Measurements from ENCODE around the gene CERT1.
A peak's percentile ranks its signal among the peaks of the same experiment; 100 is the strongest.

Gene CERT1

GRCh38 chr5:75521195-75521594 is 9.8 kb upstream of the CERT1 start:
- ChIA-PET CTCF (interaction anchor here (0.6 to 1.2 kb wide), 4 partner anchors 88 to 1827 kb away, joined by 3 to 6 read pairs (median 3); no protein-coding TSS in a partner anchor), POLR2A (no interaction called here)
- H3K4me3 ChIP-seq (ENCODE audit: low read depth, low read length), result no peak overlapping the region
- TF ChIP-seq ZNF645 (tag by site-specific recombination; IDR thresholded peaks at IDR 0.05) (no peak), SETDB1 (IDR thresholded peaks at IDR 0.05; ENCODE audit: insufficient read length, low read length) (peak; percentile 82), ZNF302 (tag by site-specific recombination; IDR thresholded peaks at IDR 0.05; ENCODE audit: low read depth) (no peak), ZNF664 (tag by site-specific recombination; IDR thresholded peaks at IDR 0.05) (no peak)
- no peak overlapping the region for H3K27ac ChIP-seq (ENCODE audit: extremely low read depth, low read depth, low read length)
- peaks cover 0 to 8% of the 10 kb centered on the region in 2 experiments; a peak in 1 of 3 replicates for H3K36me3 ChIP-seq (ENCODE audit: control insufficient read depth in 2 of 2, insufficient read depth in 1 of 2, low read length in 2 of 2)
- no peaks in the 10 kb centered on the region for H3K4me1 ChIP-seq (ENCODE audit: control insufficient read depth, insufficient read depth, low read length)
- H3K9me3 ChIP-seq (ENCODE audit: control insufficient read depth, insufficient read depth, low read depth, low read length), result no peaks in the 10 kb centered on the region

- CTCF ChIA-PET, result no interaction called here
- H3K4me3 ChIP-seq (ENCODE audit: low read depth, low read length), result no peak overlapping the region
- H3K4me1 ChIP-seq (ENCODE audit: control insufficient read depth, insufficient read depth, low read length), result no peaks in the 10 kb centered on the region
- H3K9me3 ChIP-seq (ENCODE audit: control insufficient read depth, insufficient read depth, low read depth, low read length), result no peaks in the 10 kb centered on the region
- POLR2A ChIA-PET, result no interaction called here
- H3K36me3 ChIP-seq (ENCODE audit: control insufficient read depth in 2 of 2, insufficient read depth in 1 of 2, low read length in 2 of 2), result peaks cover 0 to 8% of the 10 kb centered on the region in 2 experiments; a peak in 1 of 3 replicates
- no peak for TF ChIP-seq ZNF398 (tag by site-specific recombination; IDR thresholded peaks at IDR 0.05)
- no peak overlapping the region for H3K27ac ChIP-seq (ENCODE audit: extremely low read depth, low read depth, low read length)
Observed at GRCh38 chr5:75519761-75520160, 8.3 kb upstream of the CERT1 start.

GRCh38 chr5:75514323-75514722 is 2.9 kb upstream of the CERT1 start:
- H3K36me3 ChIP-seq (ENCODE audit: control insufficient read depth in 2 of 2, insufficient read depth in 1 of 2, low read length in 2 of 2), result no peaks in the 10 kb centered on the region
- H3K4me1 ChIP-seq (ENCODE audit: control insufficient read depth, insufficient read depth, low read length), result no peaks in the 10 kb centered on the region
- no peak overlapping the region for H3K4me3 ChIP-seq (ENCODE audit: low read depth, low read length)
- ChIA-PET CTCF (no interaction called here), POLR2A (no interaction called here)
- H3K27ac ChIP-seq (ENCODE audit: extremely low read depth, low read depth, low read length), result no peak overlapping the region
- TF ChIP-seq PRDM6 (tag by site-specific recombination; IDR thresholded peaks at IDR 0.05), result peak; percentile 22; the same call in 1 of the 2 replicates
- TF ChIP-seq ZNF670 (tag by site-specific recombination; IDR thresholded peaks at IDR 0.05; ENCODE audit: low read depth), result no peak
- TF ChIP-seq SP7 (tag by site-specific recombination; IDR thresholded peaks at IDR 0.05), result peak; percentile 67; the same call in 1 of the 2 replicates
- H3K9me3 ChIP-seq (ENCODE audit: control insufficient read depth, insufficient read depth, low read depth, low read length), result no peaks in the 10 kb centered on the region

- ChIA-PET POLR2A (no interaction called here), CTCF (no interaction called here)
- no peaks in the 10 kb centered on the region for H3K36me3 ChIP-seq (ENCODE audit: control insufficient read depth in 2 of 2, insufficient read depth in 1 of 2, low read length in 2 of 2)
- H3K9me3 ChIP-seq (ENCODE audit: control insufficient read depth, insufficient read depth, low read depth, low read length), result no peaks in the 10 kb centered on the region
- no peak overlapping the region for H3K4me3 ChIP-seq (ENCODE audit: low read depth, low read length)
- no peaks in the 10 kb centered on the region for H3K4me1 ChIP-seq (ENCODE audit: control insufficient read depth, insufficient read depth, low read length)
- H3K27ac ChIP-seq (ENCODE audit: extremely low read depth, low read depth, low read length), result no peak overlapping the region
- no peak for TF ChIP-seq ZNF837 (tag by site-specific recombination; IDR thresholded peaks at IDR 0.05)
- no peak for TF ChIP-seq ZBTB1 (tag by site-specific recombination; IDR thresholded peaks at IDR 0.05)
- no peak for TF ChIP-seq PRDM6 (tag by site-specific recombination; IDR thresholded peaks at IDR 0.05)
- no peak for TF ChIP-seq ZNF530 (tag by site-specific recombination; IDR thresholded peaks at IDR 0.05; ENCODE audit: low read depth)
- TF ChIP-seq PRDM1 (tag by site-specific recombination; IDR thresholded peaks at IDR 0.05), result no peak
- TF ChIP-seq ZNF600 (tag by site-specific recombination; IDR thresholded peaks at IDR 0.05), result no peak
- no peak for TF ChIP-seq KLF16 (tag by site-specific recombination; IDR thresholded peaks at IDR 0.05)
- no peak for TF ChIP-seq ZNF529 (tag by site-specific recombination; IDR thresholded peaks at IDR 0.05; ENCODE audit: insufficient replicate concordance)
- TF ChIP-seq MZF1 (tag by site-specific recombination; IDR thresholded peaks at IDR 0.05; ENCODE audit: borderline replicate concordance), result no peak
- TF ChIP-seq ZNF76 (tag by site-specific recombination; IDR thresholded peaks at IDR 0.05; ENCODE audit: borderline replicate concordance, low read depth), result no peak
- TF ChIP-seq ZNF792 (tag by site-specific recombination; IDR thresholded peaks at IDR 0.05), result no peak
- no peak for TF ChIP-seq ZNF394 (tag by site-specific recombination; IDR thresholded peaks at IDR 0.05; ENCODE audit: borderline replicate concordance)
- TF ChIP-seq ZNF580 (tag by site-specific recombination; IDR thresholded peaks at IDR 0.05), result no peak
Observed at GRCh38 chr5:75513841-75514240, 2.4 kb upstream of the CERT1 start.

Measured in HEK293 (cell line).